HCT116 (cell line): Measurements from ENCODE around the gene KLHDC7B. TPM values are rescaled to one million over a fixed set of nuclear protein-coding genes. Genes with fewer than 3 reads are reported as not detected.

Source experiments
- ATAC-seq: fragments of 200-7000 bp; cut with Tn5 transposase; 2 replicates; pipeline ENCODE4 v1.9.1; 2020; ENCODE audit warnings: mild to moderate bottlenecking, moderate library complexity
- BruUV-seq: library from RNA; stranded (reverse); fragments of 400-500 nt; replicated peaks from 2 replicates; lab custom pipeline; 2021; lab: Mats Ljungman, UMichigan
- CTCF ChIA-PET: fragments of 300-600 bp; sonication (Branson Sonifier 250); formaldehyde crosslinking; loops from one replicate; lab custom pipeline; 2021; ENCODE audit warnings: antibody characterized with exemption; lab: Charles Lee
- POLR2A ChIA-PET: fragments of 300-600, 350-600 bp; sonication (Branson Sonifier 250); formaldehyde crosslinking; loops from one replicate; lab custom pipeline; 2021; ENCODE audit warnings: antibody characterized with exemption; lab: Charles Lee
- RAD21 ChIA-PET, 2 experiments: fragments of 300-600 bp; sonication (Branson Sonifier 250); formaldehyde crosslinking; loops; one replicate each; lab custom pipeline; 2023; ENCODE audit warnings: low total read pairs in 2 of 2; ENCODE audit not compliant: uncharacterized antibody in 2 of 2, unreplicated experiment in 2 of 2, low non-redundant PET in 1 of 2; lab: Charles Lee
- DNase-seq: peaks from one replicate; pipeline ENCODE4 v3.0.0-alpha.2; 2010; ENCODE audit warnings: low read depth, low spot score
- H2AFZ ChIP-seq: fragments of 200-600 bp; shearing (Covaris generic), sonication (generic); 2 replicates; pipeline ENCODE4 v1.6.1; 2017; ENCODE audit warnings: low read depth, mixed run types, mixed read lengths, antibody characterized with exemption, low read length; ENCODE audit not compliant: poor library complexity, severe bottlenecking
- H3K27ac ChIP-seq: 2 replicates; pipeline ENCODE4 v1.5.1; 2012; ENCODE audit warnings: low read depth, low read length
- H3K27me3 ChIP-seq: fragments of 200-600 bp; sonication (generic); 2 replicates; pipeline ENCODE4 v1.6.1; 2016; ENCODE audit warnings: mixed run types, low read length, mixed read lengths; ENCODE audit not compliant: insufficient read depth
- H3K36me3 ChIP-seq, 2 experiments: fragments of 200-500 bp in 1 of 2; fragments of 200-600 bp in 1 of 2; sonication (Bioruptor generic) in 1 of 2; sonication (generic) in 1 of 2; 2 replicates each; pipeline versions ENCODE4 v1.5.1 to v1.6.1; 2014 to 2016; ENCODE audit warnings: low read length in 2 of 2, inconsistent platforms in 1 of 2, mixed read lengths in 1 of 2, mixed run types in 1 of 2; ENCODE audit not compliant: insufficient read depth in 2 of 2, control insufficient read depth in 1 of 2
- H3K4me1 ChIP-seq, 2 experiments: fragments of 200-600 bp in 1 of 2; sonication (generic) in 1 of 2; 2 replicates each; pipeline versions ENCODE4 v1.5.1 to v1.6.1; 2012 to 2017; ENCODE audit warnings: low read length in 2 of 2, inconsistent platforms in 1 of 2, mild to moderate bottlenecking in 1 of 2, mixed read lengths in 1 of 2, mixed run types in 1 of 2, moderate library complexity in 1 of 2; ENCODE audit not compliant: insufficient read depth in 2 of 2, control insufficient read depth in 1 of 2
- H3K4me2 ChIP-seq: fragments of 200-600 bp; sonication (generic); 2 replicates; pipeline ENCODE4 v1.6.1; 2017; ENCODE audit warnings: mixed run types, low read length, mixed read lengths
- H3K4me3 ChIP-seq, 2 experiments: fragments of 200-600 bp in 1 of 2; sonication (generic) in 1 of 2; replicated peaks in 1 of 2; 2 replicates each; pipeline ENCODE4 v1.5.1; 2011 to 2016; ENCODE audit warnings: low read length in 2 of 2, control low read depth in 1 of 2, low read depth in 1 of 2, mild to moderate bottlenecking in 1 of 2, mixed read lengths in 1 of 2, mixed run types in 1 of 2
- H3K79me2 ChIP-seq: fragments of 200-600 bp; sonication (generic); 2 replicates; pipeline ENCODE4 v1.6.1; 2017; ENCODE audit warnings: mild to moderate bottlenecking, mixed run types, low read length, moderate library complexity, mixed read lengths; ENCODE audit not compliant: insufficient read depth
- H3K9ac ChIP-seq: fragments of 200-600 bp; sonication (generic); 2 replicates; pipeline ENCODE4 v1.6.1; 2016; ENCODE audit warnings: low read length, mixed read lengths
- H3K9me2 ChIP-seq: fragments of 200-600 bp; sonication (generic), shearing (Covaris generic); 2 replicates; pipeline ENCODE4 v1.6.1; 2017; ENCODE audit warnings: mixed run types, mild to moderate bottlenecking, moderate library complexity; ENCODE audit not compliant: insufficient read depth
- H3K9me3 ChIP-seq, 2 experiments: fragments of 200-500 bp in 1 of 2; fragments of 200-600 bp in 1 of 2; sonication (Bioruptor generic) in 1 of 2; sonication (generic) in 1 of 2; 2 replicates each; pipeline ENCODE4 v1.6.1; 2014 to 2017; ENCODE audit warnings: low read length in 2 of 2, mixed read lengths in 2 of 2, inconsistent platforms in 1 of 2, low read depth in 1 of 2, mild to moderate bottlenecking in 1 of 2, mixed run types in 1 of 2, moderate library complexity in 1 of 2; ENCODE audit not compliant: control insufficient read depth in 1 of 2, insufficient read depth in 1 of 2
- H4K20me1 ChIP-seq: fragments of 200-600 bp; sonication (generic), shearing (Covaris generic); 2 replicates; pipeline ENCODE4 v1.6.1; 2017; ENCODE audit warnings: mixed run types, mild to moderate bottlenecking, moderate library complexity; ENCODE audit not compliant: insufficient read depth
- ATF3 ChIP-seq: IDR thresholded peaks from 2 replicates; pipeline ENCODE4 v1.6.1; 2012
- ELF1 ChIP-seq: IDR thresholded peaks from 2 replicates; pipeline ENCODE4 v1.6.1; 2012; ENCODE audit warnings: low read depth, borderline replicate concordance
- EZH2 ChIP-seq: fragments of 200-600 bp; sonication (generic); IDR thresholded peaks from 2 replicates; pipeline ENCODE4 v1.6.1; 2017; ENCODE audit warnings: antibody characterized with exemption, mixed run types
- FOSL1 ChIP-seq: IDR thresholded peaks from 2 replicates; pipeline ENCODE4 v1.6.1; 2012; ENCODE audit warnings: low read depth
- JUND ChIP-seq: IDR thresholded peaks from 2 replicates; pipeline ENCODE4 v1.6.1; 2012
- MAX ChIP-seq: IDR thresholded peaks from 2 replicates; pipeline ENCODE4 v1.6.1; 2012
- POLR2AphosphoS5 ChIP-seq: IDR thresholded peaks from 2 replicates; pipeline ENCODE4 v1.6.1; 2011; ENCODE audit warnings: mild to moderate bottlenecking, low read depth, low read length, moderate library complexity
- REST ChIP-seq: IDR thresholded peaks from 2 replicates; pipeline ENCODE4 v1.6.1; 2012; ENCODE audit warnings: low read depth
- TCF7L2 ChIP-seq: IDR thresholded peaks from 2 replicates; pipeline ENCODE4 v1.7.0; 2011; ENCODE audit warnings: borderline replicate concordance, inconsistent platforms; ENCODE audit not compliant: insufficient read depth, insufficient read length; ENCODE audit errors: extremely low read depth
- ZFX ChIP-seq: fragments of 450-650 bp; IDR thresholded peaks from 2 replicates; pipeline ENCODE4 v1.6.1; 2017
- intact Hi-C: fragments of 100-400 bp; cut with micrococcal nuclease; formaldehyde crosslinking; loops from 2 replicates; pipeline ENCODE4 v1.10.0; 2022
- total RNA-seq: library from RNA; stranded (reverse); gene quantifications from one replicate; pipeline ENCODE4 v1.2.1, GENCODE V29; 2021; ENCODE audit not compliant: unreplicated experiment

KLHDC7B gene
- total RNA-seq, 1 experiment from 2014 or later = 0.69 TPM

GRCh38 chr22:50579752-50580151, 34.1 kb downstream of the KLHDC7B start:
- Histone ChIP-seq H3K4me2 (no peak overlapping the region), H3K27ac (no peak overlapping the region), H3K27me3 (no peaks in the 10 kb centered on the region), H3K4me3 (no peak overlapping the region), H4K20me1 (no peaks in the 10 kb centered on the region), H2AFZ (no peak overlapping the region), H3K79me2 (peaks cover 17% of the 10 kb centered on the region; the same call in 1 of the 2 replicates), H3K36me3 (no peaks in the 10 kb centered on the region; a peak in 1 of 4 replicates), H3K4me1 (peaks cover 5 to 27% of the 10 kb centered on the region in 2 experiments), H3K9ac (no peak overlapping the region), H3K9me2 (no peaks in the 10 kb centered on the region), H3K9me3 (no peaks in the 10 kb centered on the region)
- ChIA-PET CTCF (no interaction called here), POLR2A (no interaction called here), RAD21 (no interaction called here)
- TF ChIP-seq TCF7L2 (no peak), POLR2AphosphoS5 (no peak), ATF3 (no peak), EZH2 (no peak), ZFX (no peak), JUND (no peak)
- intact Hi-C loops = no loop called here
- no TSS peak for BruUV-seq
- ATAC-seq = no peak
- no peak for DNase-seq

GRCh38 chr22:50581031-50581949, 35.6 kb downstream of the KLHDC7B start:
- H3K27ac ChIP-seq = peak overlapping the region; percentile 99
- no peaks in the 10 kb centered on the region for H3K9me2 ChIP-seq
- no peaks in the 10 kb centered on the region; a peak in 1 of 4 replicates for H3K36me3 ChIP-seq
- no peak overlapping the region for H2AFZ ChIP-seq
- no peaks in the 10 kb centered on the region for H4K20me1 ChIP-seq
- POLR2A ChIA-PET = interaction anchor here (2.1 kb wide), 1 partner anchor 56 kb away, joined by 8 read pairs; the partner anchor contains the start of gene SCO2
- no peaks in the 10 kb centered on the region for H3K9me3 ChIP-seq
- no peak for DNase-seq
- peak overlapping the region; percentile 80 to 90 for H3K4me3 ChIP-seq
- peak overlapping the region; percentile 97 for H3K4me2 ChIP-seq
- H3K9ac ChIP-seq = peak overlapping the region; percentile 90
- RAD21 ChIA-PET = no interaction called here
- no peak for TF ChIP-seq FOSL1
- TF ChIP-seq MAX = no peak
- no peak for TF ChIP-seq ELF1
- TF ChIP-seq TCF7L2 = no peak
- no peak for TF ChIP-seq REST
- TF ChIP-seq POLR2AphosphoS5 = no peak
- TF ChIP-seq ZFX = no peak
- no peak for TF ChIP-seq JUND
- CTCF ChIA-PET = interaction anchor here (0.6 kb wide), 1 partner anchor 78 kb away, joined by 3 read pairs; no protein-coding TSS in a partner anchor
- no peak for ATAC-seq
- intact Hi-C loops = no loop called here
- H3K27me3 ChIP-seq = no peaks in the 10 kb centered on the region
- H3K4me1 ChIP-seq = peaks cover 5 to 28% of the 10 kb centered on the region in 2 experiments
- TSS peak; percentile 60 for BruUV-seq
- peaks cover 17% of the 10 kb centered on the region; the same call in 1 of the 2 replicates for H3K79me2 ChIP-seq
